ENCODE results near the gene FGF18. TPM values are rescaled to one million over a fixed set of nuclear protein-coding genes. Genes with fewer than 3 reads are reported as not detected.

Gene FGF18
- total RNA-seq, 1 experiment from 2014 or later, result 0.52 TPM

- H3K4me2 ChIP-seq, result no peak overlapping the region
- no peaks in the 10 kb centered on the region for H3K9me3 ChIP-seq (ENCODE audit: insufficient read depth, low read depth)
- intact Hi-C loops (cut with micrococcal nuclease; ENCODE audit: unreplicated experiment), result no loop called here
- TF ChIP-seq EZH2 (IDR thresholded peaks at IDR 0.05; ENCODE audit: low read depth) (no peak), CTCF (conservative IDR thresholded peaks at IDR 0.05) (no peak)
- no peaks in the 10 kb centered on the region for H3K9me2 ChIP-seq (ENCODE audit: insufficient read depth)
- H2AFZ ChIP-seq, result no peak overlapping the region
- no peaks in the 10 kb centered on the region for H3F3A ChIP-seq (ENCODE audit: insufficient read depth, low read depth)
- H3K4me3 ChIP-seq, result no peak overlapping the region
- no peaks in the 10 kb centered on the region for H3K4me1 ChIP-seq (replicated peaks; ENCODE audit: insufficient read depth)
- H4K20me1 ChIP-seq (ENCODE audit: insufficient read depth), result no peaks in the 10 kb centered on the region
- CTCF ChIA-PET, result no interaction called here
- no peak overlapping the region for H3K27ac ChIP-seq
- DNase-seq, result no peak
- BruUV-seq (replicated peaks), result no TSS peak
- no peaks in the 10 kb centered on the region for H3K27me3 ChIP-seq (ENCODE audit: insufficient read depth, low read depth)
- no peaks in the 10 kb centered on the region for H3K36me3 ChIP-seq (ENCODE audit: low read depth)
- no peaks in the 10 kb centered on the region for H3K79me2 ChIP-seq (ENCODE audit: low read depth)
- POLR2A ChIA-PET (ENCODE audit: unreplicated experiment), result no interaction called here
Measured at GRCh38 chr5:171441246-171441791, 21.9 kb downstream of the FGF18 start.

GRCh38 chr5:171442287-171443042 is 23.0 kb downstream of the FGF18 start:
- H3K27me3 ChIP-seq (ENCODE audit: insufficient read depth, low read depth), result no peaks in the 10 kb centered on the region
- H4K20me1 ChIP-seq (ENCODE audit: insufficient read depth), result no peaks in the 10 kb centered on the region
- H3K9me2 ChIP-seq (ENCODE audit: insufficient read depth), result no peaks in the 10 kb centered on the region
- H3K4me1 ChIP-seq (replicated peaks; ENCODE audit: insufficient read depth), result no peaks in the 10 kb centered on the region
- H3K4me2 ChIP-seq, result no peak overlapping the region
- H3K79me2 ChIP-seq (ENCODE audit: low read depth), result no peaks in the 10 kb centered on the region
- CTCF ChIA-PET, result no interaction called here
- TF ChIP-seq CTCF (conservative IDR thresholded peaks at IDR 0.05) (no peak), EZH2 (IDR thresholded peaks at IDR 0.05; ENCODE audit: low read depth) (no peak)
- H3K4me3 ChIP-seq, result no peak overlapping the region
- POLR2A ChIA-PET (ENCODE audit: unreplicated experiment), result no interaction called here
- no peaks in the 10 kb centered on the region for H3F3A ChIP-seq (ENCODE audit: insufficient read depth, low read depth)
- H3K27ac ChIP-seq, result no peak overlapping the region
- no TSS peak for BruUV-seq (replicated peaks)
- no peak for DNase-seq
- no peaks in the 10 kb centered on the region for H3K36me3 ChIP-seq (ENCODE audit: low read depth)
- intact Hi-C loops (cut with micrococcal nuclease; ENCODE audit: unreplicated experiment), result no loop called here
- H2AFZ ChIP-seq, result no peak overlapping the region
- no peaks in the 10 kb centered on the region for H3K9me3 ChIP-seq (ENCODE audit: insufficient read depth, low read depth)

- BruUV-seq (replicated peaks), result no TSS peak
Measured at GRCh38 chr5:171444582-171444981, 25.1 kb downstream of the FGF18 start.

More at GRCh38 chr5:171444582-171444981, 25.1 kb downstream of the FGF18 start:
- H3K4me1 ChIP-seq (replicated peaks; ENCODE audit: insufficient read depth), result no peaks in the 10 kb centered on the region
- no peaks in the 10 kb centered on the region for H3K79me2 ChIP-seq (ENCODE audit: low read depth)
- H3K4me3 ChIP-seq, result no peak overlapping the region
- H2AFZ ChIP-seq, result no peak overlapping the region
- no peak for TF ChIP-seq EZH2 (IDR thresholded peaks at IDR 0.05; ENCODE audit: low read depth)
- no peak for TF ChIP-seq CTCF (conservative IDR thresholded peaks at IDR 0.05)
- H3K9me3 ChIP-seq (ENCODE audit: insufficient read depth, low read depth), result no peaks in the 10 kb centered on the region
- H3K9me2 ChIP-seq (ENCODE audit: insufficient read depth), result no peaks in the 10 kb centered on the region
- POLR2A ChIA-PET (ENCODE audit: unreplicated experiment), result interaction anchor here (0.7 kb wide), 2 partner anchors 22 to 151 kb away, joined by 3 read pairs; no protein-coding TSS in a partner anchor
- CTCF ChIA-PET, result interaction anchor here (0.6 kb wide), 1 partner anchor 27 kb away, joined by 3 read pairs; no protein-coding TSS in a partner anchor
- H3K27ac ChIP-seq, result no peak overlapping the region
- H4K20me1 ChIP-seq (ENCODE audit: insufficient read depth), result no peaks in the 10 kb centered on the region
- intact Hi-C loops (cut with micrococcal nuclease; ENCODE audit: unreplicated experiment), result no loop called here
- H3F3A ChIP-seq (ENCODE audit: insufficient read depth, low read depth), result no peaks in the 10 kb centered on the region
- no peaks in the 10 kb centered on the region for H3K36me3 ChIP-seq (ENCODE audit: low read depth)
- no peak overlapping the region for H3K4me2 ChIP-seq
- DNase-seq, result no peak
- no peaks in the 10 kb centered on the region for H3K27me3 ChIP-seq (ENCODE audit: insufficient read depth, low read depth)
